Suppressor macrophage (primary cell): ENCODE measurements around the gene SKIC2.

Source experiments
- DNase-seq, 4 experiments: peaks; one replicate each; pipeline ENCODE4 v3.0.0-alpha.2; 2020 to 2022

The SKIC2 gene

DNA sequence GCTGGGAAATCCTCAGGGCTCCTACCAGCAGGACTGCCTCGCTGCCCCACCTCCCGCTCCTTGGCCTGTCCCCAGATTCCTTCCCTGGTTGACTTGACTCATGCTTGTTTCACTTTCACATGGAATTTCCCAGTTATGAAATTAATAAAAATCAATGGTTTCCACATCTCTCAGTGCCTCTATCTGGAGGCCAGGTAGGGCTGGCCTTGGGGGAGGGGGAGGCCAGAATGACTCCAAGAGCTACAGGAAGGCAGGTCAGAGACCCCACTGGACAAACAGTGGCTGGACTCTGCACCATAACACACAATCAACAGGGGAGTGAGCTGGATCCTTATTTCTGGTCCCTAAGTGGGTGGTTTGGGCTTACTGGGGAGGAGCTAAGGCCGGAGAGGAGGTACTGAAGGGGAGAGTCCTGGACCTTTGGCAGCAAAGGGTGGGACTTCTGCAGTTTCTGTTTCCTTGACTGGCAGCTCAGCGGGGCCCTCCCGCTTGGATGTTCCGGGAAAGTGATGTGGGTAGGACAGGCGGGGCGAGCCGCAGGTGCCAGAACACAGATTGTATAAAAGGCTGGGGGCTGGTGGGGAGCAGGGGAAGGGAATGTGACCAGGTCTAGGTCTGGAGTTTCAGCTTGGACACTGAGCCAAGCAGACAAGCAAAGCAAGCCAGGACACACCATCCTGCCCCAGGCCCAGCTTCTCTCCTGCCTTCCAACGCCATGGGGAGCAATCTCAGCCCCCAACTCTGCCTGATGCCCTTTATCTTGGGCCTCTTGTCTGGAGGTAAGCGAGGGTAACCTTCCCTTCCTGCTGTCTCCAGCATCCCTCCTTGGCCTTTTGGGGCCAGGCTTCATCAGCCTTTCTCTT is 13.2 kb upstream of the SKIC2 start, which contains the start of gene CFB:
TSS of gene CFB (plus strand) at position 589 of the 863 bp plus-strand sequence. CDS start at position 716, 127 bp downstream.
- DNase-seq, result peak; percentile 21 to 66 (median 47)

DNA sequence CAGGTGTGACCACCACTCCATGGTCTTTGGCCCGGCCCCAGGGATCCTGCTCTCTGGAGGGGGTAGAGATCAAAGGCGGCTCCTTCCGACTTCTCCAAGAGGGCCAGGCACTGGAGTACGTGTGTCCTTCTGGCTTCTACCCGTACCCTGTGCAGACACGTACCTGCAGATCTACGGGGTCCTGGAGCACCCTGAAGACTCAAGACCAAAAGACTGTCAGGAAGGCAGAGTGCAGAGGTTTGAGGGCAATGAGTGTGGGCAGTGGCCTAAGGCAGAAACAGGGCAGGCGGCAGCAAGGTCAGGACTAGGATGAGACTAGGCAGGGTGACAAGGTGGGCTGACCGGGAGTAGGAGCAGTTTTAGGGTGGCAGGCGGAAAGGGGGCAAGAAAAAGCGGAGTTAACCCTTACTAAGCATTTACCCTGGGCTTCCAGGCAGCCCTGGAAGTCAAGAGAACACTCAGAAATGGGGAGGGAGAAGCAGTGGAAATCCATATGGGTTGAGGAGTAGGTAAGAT is 12.5 kb upstream of the SKIC2 start:
- no peak for DNase-seq

DNA sequence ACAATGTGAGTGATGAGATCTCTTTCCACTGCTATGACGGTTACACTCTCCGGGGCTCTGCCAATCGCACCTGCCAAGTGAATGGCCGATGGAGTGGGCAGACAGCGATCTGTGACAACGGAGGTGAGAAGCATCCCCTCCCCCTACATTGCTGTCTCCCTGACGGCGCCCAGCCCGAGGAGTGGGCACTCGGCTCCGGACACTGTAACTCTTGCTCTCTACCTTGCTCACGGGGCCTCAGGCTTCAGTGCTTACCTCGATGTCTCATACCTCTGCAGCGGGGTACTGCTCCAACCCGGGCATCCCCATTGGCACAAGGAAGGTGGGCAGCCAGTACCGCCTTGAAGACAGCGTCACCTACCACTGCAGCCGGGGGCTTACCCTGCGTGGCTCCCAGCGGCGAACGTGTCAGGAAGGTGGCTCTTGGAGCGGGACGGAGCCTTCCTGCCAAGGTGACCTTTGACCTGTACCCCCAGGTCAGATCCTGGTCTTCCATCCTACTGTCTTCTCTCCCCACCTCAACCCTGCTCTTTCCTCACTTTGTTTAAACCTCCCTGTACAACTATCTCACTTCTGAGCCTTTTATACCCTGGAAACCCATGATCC is 11.8 kb upstream of the SKIC2 start:
- DNase-seq, result no peak

DNA sequence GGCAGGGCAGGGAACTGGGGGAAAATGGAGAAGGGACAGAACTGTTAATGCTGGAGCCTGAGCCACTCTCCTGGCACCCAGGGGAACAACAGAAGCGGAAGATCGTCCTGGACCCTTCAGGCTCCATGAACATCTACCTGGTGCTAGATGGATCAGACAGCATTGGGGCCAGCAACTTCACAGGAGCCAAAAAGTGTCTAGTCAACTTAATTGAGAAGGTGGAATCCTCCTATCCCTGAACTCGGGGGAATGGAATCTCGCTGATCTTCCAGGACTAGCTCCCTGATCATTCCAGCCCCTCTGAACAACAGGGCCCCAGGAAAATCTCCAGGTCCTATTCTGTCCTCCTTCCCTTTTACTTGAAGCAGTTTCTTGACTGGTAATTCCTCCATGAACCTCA is 11.1 kb upstream of the SKIC2 start:
- DNase-seq, result no peak

DNA sequence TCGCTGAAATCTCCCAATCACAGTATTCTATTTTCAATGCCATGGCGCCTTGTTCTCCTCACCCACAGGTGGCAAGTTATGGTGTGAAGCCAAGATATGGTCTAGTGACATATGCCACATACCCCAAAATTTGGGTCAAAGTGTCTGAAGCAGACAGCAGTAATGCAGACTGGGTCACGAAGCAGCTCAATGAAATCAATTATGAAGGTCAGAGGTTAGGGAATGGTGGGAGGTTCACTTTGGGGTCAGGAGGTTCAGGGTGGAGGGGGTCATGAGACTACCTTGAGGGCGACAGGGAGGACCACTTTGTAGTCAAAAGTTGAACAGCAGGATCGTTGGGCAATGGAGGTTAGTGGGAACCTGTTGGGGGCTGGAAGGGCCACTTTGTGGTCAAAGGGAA is 10.7 kb upstream of the SKIC2 start:
- DNase-seq, result no peak

DNA sequence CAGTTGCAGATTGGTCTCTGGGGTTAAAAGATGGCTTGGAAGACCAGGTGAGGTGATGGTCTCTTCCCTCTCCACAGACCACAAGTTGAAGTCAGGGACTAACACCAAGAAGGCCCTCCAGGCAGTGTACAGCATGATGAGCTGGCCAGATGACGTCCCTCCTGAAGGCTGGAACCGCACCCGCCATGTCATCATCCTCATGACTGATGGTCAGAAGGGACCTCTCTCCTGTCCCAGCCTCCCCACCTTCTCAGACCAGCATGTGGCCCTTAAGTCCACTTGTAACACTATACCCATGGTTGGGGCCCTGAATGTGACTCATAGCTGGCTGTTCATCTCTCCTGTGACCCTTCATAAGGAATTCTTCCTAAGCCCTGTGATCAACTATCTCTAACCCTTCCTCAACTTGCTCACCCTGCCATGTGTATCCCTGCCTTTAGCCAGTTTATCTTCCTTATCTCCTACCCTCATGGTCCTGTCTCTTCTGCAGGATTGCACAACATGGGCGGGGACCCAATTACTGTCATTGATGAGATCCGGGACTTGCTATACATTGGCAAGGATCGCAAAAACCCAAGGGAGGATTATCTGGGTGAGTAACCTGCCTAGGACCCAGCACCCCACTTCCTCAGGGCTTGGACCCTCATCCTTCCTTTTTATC is 10.1 kb upstream of the SKIC2 start:
- peak in 2 of 4 experiments; percentile 15 to 21 for DNase-seq

DNA sequence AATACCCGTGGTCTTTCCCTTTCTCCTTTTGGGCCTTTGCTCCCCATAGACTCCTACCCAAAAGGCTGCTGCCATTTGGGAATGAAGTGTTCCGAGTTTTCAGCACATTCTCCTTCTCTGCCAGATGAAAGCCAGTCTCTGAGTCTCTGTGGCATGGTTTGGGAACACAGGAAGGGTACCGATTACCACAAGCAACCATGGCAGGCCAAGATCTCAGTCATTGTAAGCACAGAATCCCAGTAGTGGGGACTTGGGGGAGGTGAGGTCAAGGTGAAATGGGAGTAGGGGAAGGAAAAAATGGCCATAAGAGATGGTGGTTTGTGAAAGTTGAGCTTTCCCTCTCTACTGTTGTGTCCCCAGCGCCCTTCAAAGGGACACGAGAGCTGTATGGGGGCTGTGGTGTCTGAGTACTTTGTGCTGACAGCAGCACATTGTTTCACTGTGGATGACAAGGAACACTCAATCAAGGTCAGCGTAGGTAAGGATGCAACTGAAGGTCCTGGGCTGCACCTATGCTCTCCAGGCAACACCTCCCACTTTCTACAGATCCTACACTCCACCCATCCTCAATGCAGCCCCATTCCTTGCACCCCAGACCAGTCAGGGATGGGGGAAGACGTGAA is 8.9 kb upstream of the SKIC2 start:
- no peak for DNase-seq

DNA sequence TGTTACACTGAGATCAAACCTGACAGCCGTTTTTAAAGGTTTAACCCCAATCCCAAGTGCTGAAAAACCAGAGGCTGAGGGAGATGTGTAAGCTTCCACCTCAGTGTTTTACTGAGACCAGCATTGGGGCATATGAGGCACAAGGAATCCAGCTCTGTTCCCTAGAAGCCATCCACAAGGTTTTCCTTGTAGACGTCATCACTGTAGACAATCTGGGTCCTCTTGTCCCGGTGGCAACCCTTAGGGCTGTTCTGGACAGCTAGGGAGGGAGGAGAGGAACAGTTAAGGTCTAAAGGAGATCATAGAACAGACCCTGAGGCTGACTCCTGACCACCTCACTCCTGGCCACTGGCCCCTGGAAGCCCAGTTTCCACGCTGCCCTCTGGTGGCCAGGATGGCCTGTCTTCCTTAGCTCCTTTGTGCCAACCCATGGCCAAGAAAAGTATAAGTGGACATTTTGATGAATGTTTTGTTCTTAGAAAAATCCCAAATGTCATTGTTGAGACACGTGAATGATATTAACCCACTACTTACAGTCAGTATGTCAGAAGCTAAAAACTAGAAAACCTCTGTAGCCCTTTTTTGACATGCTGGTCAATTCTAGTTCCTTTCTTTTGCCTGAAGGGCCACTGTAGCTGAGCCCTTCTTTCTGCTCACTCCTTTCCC is 6.7 kb upstream of the SKIC2 start:
- peak; percentile 77 to 87 (median 80) for DNase-seq

DNA sequence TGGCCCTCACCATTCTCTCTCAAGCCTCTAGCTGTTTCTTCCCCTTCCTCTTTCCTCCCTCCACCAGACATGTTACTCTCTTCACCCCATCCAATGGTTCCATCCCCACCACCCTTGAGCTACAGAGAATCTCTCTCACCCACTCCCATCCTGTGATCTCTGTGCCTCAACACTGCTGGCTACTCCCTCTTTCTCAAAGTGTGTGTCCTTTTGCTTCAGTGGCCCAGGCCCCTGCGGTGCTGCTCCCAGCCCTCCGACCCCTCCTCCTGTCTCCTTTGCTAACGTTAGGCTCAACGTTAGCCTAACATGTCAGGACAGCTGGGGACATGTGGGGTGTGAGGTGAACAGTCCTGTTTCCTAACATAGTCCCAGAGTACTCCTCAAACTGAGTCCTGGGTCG is 6.1 kb upstream of the SKIC2 start:
- no peak for DNase-seq

DNA sequence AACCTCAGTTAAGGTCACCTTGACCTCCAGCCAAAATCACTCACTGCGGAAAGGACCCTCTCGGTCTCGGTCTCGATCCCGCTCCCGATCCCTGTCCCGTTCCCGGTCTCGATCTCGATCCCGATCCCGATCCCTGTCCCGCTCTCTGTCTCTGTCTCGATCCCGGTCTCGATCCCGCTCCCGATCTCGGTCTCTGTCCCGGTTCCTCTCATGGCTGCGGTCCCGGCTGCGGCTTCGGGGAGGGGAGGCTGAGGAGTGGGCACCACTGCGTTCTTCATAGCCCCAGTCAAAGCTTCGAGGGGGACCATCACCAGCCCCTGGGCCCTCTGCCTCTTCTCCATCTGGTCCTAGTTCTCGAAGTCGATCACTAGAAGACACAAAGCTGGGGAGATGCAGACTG is 4.5 kb upstream of the SKIC2 start:
- DNase-seq, result no peak

DNA sequence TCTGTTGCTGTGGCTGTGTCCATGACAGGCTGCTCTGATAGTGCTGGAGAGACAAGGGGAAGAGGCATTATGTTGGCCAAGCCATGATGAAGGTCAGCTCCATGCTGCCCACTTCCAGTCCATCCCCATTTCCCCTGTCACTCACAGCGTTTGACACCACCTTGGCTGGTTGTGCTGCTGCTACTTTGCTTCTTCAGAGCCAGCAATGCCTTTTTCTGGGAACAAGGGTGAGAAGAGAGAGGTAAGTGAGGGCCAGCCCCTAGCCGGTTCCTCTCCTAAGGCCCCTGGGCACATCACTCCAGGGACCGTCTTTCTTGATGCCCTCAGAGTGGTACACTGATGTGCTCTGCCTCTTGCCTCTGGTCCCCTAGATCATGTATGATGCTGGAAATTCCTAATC is 2.2 kb upstream of the SKIC2 start:
- DNase-seq, result no peak

DNA sequence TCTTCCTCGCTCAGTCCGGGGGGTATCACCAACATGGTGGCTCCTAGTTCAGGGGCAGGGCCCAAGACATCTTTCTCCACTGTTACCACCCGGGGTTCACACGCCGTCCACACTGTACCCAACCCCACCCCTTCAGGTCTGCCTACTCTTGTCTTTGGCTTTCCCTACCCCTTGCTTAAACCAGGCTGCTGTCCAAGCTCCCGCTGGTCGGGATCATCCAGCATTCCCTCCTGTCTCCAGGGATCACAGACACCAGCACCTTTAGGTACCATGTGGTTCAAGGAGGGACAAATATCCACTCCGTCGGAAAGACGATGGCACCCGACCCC is 599 bp upstream of the SKIC2 start:
- no peak for DNase-seq

DNA sequence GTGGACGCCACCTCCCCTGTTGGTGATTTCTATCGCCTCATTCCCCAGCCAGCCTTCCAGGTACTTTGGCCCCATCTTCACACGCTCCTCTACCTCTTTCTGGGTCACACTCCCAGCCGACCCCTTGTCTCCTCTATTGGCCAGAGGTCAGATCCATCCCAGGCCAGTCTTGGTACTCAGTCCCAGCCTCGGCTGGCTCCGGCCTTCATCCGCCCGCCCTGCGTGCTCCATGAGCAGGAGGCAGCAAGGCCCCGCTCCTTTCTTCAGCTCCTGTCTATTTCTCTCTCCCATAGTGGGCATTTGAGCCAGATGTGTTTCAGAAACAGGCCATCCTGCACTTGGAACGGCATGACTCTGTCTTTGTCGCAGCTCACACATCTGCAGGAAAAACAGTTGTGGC is 2.6 kb downstream of the SKIC2 start:
- DNase-seq, result no peak

DNA sequence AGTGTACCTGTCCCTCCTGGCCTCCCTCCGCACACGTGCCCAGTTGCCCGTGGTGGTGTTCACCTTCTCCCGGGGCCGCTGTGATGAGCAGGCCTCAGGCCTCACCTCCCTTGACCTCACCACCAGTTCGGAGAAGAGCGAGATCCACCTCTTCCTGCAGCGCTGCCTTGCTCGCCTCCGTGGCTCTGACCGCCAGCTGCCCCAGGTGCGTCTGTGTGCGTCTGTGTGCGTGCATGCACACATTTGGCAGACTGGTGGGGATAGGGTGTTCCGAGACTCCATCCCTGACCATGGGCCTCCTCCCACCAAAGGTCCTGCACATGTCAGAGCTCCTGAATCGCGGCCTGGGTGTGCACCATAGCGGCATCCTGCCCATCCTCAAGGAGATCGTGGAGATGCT is 4.9 kb downstream of the SKIC2 start:
- DNase-seq, result no peak

DNA sequence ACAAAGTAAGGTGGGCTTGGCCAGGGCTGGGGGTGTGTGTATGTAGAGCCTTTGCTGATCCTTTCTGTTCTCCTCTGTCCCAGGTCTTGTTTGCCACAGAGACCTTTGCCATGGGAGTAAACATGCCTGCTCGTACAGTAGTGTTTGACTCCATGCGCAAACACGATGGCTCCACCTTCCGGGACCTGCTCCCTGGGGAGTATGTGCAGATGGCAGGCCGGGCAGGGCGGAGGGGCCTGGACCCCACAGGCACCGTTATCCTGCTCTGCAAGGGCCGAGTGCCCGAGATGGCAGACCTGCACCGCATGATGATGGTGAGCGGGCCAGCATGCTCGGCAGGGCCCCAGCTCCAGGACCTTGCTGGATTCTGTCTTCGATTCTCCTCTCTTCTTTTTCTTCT is 6.7 kb downstream of the SKIC2 start:
- no peak for DNase-seq

DNA sequence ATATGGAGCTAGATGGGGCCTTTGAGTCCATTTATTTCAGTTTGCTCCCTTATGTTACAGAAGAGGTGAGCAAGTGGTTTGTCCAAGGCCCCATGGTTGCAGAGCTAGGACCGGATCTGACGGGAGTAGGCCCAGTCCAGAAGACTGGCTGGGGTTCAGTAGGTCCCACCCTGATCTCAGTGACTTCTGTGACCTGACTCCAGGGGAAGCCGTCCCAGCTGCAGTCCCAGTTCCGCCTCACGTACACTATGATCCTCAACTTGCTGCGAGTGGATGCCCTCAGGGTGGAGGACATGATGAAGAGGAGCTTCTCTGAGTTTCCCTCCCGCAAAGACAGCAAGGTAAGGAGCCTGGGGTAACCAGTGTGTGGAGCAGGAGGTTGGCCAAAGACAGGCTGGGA is 7.5 kb downstream of the SKIC2 start:
- no peak for DNase-seq

DNA sequence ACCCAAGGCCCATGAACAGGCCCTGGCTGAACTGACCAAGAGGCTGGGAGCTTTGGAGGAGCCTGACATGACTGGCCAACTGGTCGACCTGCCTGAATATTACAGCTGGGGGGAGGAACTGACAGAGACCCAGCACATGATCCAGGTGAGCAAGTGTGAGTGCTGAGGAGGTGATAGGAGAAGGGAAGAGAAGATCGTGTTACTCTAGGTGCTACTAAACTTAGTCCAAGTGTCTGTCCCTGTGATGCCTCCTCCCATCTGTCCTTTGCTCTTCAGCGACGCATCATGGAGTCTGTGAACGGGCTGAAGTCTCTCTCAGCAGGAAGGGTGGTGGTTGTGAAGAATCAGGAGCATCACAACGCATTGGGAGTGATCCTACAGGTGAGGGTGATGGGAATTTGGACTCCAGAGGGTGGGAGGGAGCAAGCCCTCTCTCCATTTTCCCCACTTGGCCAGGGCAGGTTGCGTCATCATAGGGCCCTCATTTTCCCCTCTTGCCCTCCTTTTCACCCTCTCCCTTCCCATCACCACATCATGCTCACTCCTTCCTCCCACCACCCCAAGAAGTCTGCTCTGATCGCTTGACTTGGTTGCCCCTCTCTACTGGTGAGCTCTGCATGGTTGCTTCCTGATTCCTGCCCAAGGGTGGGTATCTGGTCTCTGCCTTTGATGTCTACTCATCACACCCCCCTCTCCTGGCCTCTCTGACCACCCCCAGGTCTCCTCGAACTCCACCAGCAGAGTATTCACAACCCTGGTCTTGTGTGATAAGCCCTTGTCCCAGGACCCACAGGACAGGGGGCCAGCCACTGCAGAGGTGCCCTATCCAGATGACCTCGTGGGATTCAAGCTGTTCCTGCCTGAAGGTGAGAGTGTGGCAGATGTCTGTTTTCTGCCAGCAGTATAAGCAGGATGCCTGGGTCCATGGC is 8.3 kb downstream of the SKIC2 start:
- no peak for DNase-seq

DNA sequence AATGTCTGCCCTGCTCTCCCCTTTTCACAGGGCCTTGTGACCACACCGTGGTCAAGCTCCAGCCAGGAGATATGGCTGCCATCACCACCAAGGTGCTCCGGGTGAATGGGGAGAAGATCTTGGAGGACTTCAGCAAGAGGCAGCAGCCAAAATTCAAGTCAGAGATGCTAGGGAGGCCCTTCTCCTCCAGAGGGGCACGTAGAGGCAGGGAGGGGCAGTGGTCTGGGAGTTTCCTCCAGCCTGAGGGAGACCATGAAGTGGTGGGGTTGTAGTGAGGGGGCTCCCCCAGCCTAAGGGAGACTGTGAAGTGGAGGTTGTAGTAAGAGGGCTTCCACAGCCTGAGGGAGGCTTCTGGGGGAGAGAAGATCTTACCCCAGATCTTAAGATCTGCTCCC is 8.9 kb downstream of the SKIC2 start:
- no peak for DNase-seq

DNA sequence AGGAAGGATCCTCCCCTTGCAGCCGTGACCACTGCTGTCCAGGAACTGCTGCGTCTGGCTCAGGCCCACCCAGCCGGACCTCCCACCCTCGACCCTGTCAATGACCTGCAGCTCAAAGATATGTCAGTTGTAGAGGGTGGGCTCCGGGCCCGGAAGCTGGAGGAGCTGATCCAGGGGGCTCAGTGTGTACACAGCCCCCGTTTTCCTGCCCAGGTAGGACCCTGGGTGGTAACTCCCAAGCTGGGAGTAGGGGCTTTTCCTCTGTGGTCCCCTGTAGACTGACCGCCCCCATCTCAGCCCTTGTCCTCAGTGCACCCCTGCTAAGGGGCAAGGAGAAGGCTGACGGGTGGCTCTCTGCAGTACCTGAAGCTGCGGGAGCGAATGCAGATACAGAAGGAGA is 9.4 kb downstream of the SKIC2 start:
- no peak for DNase-seq

DNA sequence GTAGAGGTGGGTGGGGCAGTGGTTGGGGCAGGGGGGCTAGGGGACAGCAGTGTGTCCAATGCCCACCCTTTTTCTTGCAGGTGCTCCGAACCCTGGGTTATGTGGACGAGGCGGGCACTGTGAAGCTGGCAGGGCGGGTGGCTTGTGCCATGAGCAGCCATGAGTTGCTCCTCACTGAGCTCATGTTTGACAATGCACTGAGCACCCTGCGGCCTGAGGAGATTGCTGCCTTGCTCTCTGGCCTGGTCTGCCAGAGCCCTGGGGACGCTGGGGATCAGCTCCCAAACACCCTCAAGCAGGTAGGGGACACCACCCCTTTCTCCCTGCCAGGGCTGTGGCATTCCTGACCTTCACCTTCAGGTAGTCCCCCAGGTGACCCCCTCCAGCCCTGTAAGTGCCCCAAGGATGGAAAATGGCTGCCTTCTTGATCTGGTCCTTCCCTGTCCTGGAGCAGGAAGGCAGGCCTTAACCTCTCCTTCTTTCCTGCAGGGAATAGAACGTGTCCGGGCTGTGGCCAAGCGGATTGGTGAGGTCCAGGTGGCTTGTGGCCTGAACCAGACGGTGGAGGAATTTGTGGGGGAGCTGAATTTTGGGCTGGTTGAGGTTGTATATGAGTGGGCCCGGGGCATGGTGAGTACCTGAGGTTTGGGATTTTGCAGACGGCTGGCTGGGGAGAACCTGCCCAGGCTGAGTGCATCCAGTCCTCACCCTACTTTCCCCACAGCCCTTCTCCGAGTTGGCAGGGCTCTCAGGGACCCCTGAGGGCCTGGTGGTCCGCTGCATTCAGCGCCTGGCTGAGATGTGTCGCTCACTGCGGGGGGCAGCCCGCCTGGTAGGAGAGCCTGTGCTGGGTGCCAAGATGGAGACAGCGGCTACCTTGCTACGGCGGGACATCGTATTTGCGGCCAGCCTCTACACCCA is 10.1 kb downstream of the SKIC2 start:
- no peak for DNase-seq
